Stimulated activated naive CD8-positive, alpha-beta T cell treated with anti-CD3 and anti-CD28 coated beads, Interleukin-15, amount 100 ng/mL, for 72 hours (primary cell): ENCODE measurements around the gene TSEN54.

Experiments
- ATAC-seq: fragments of 150-1000 bp; cut with Tn5 transposase; 2 replicates; pipeline ENCODE4 v1.10.0; 2021; ENCODE audit warnings: mild to moderate bottlenecking, moderate library complexity
- DNase-seq, 2 donors: peaks; one replicate each; pipeline ENCODE4 v3.0.0; 2021 to 2022
- H3K27ac Mint-ChIP-seq, 2 donors: one replicate each; pipeline ENCODE4 v1.8.0; 2022; ENCODE audit warnings: mild to moderate bottlenecking in 2 of 2, mixed read lengths in 2 of 2, moderate library complexity in 2 of 2
- H3K27me3 Mint-ChIP-seq: one replicate; pipeline ENCODE4 v1.8.0; 2022; ENCODE audit warnings: mixed read lengths
- H3K4me1 Mint-ChIP-seq: one replicate; pipeline ENCODE4 v1.8.0; 2022; ENCODE audit warnings: mild to moderate bottlenecking, mixed read lengths
- H3K4me3 Mint-ChIP-seq, 2 donors: one replicate each; pipeline ENCODE4 v1.8.0; 2022; ENCODE audit warnings: mild to moderate bottlenecking in 2 of 2, mixed read lengths in 2 of 2, moderate library complexity in 1 of 2
- H3K9me3 Mint-ChIP-seq, 2 donors: one replicate each; pipeline ENCODE4 v1.8.0; 2022; ENCODE audit warnings: mixed read lengths in 2 of 2

TSEN54 gene

DNA sequence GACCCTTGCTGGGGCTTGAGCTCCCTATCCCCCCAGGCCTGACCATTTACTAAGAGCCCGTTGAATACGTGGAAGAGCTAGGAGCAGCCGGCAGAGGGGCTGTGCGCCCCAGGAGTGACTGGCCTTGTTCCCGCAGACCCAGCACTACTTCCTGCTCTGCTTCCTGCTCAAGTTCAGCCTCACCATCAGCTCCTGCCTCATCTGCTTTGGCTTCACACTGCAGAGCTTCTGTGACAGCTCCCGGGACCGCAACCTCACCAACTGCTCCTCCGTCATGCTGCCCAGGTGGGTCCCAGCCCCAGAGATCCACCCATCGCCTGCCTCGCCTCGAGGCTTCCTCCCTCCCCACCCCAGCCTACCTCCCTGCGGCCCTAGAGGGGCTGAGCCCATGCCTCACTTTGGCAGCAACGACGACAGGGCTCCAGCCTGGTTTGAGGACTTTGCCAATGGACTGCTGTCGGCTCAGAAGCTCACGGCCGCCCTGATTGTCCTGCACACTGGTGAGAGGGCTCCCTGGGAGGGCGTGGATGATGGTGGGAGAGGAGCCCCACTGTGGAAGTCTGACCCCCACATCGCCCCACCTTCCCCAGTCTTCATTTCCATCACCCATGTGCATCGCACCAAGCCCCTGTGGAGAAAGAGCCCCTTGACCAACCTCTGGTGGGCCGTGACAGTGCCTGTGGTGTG, 18.1 kb upstream of the TSEN54 start:
- H3K9me3 Mint-ChIP-seq: no peaks in the 10 kb centered on the region
- DNase-seq (no peak), ATAC-seq (no peak)
- peaks cover 11% of the 10 kb centered on the region for H3K4me1 Mint-ChIP-seq
- no peak overlapping the region for H3K27ac Mint-ChIP-seq
- H3K27me3 Mint-ChIP-seq: no peaks in the 10 kb centered on the region
- H3K4me3 Mint-ChIP-seq: no peak overlapping the region

DNA sequence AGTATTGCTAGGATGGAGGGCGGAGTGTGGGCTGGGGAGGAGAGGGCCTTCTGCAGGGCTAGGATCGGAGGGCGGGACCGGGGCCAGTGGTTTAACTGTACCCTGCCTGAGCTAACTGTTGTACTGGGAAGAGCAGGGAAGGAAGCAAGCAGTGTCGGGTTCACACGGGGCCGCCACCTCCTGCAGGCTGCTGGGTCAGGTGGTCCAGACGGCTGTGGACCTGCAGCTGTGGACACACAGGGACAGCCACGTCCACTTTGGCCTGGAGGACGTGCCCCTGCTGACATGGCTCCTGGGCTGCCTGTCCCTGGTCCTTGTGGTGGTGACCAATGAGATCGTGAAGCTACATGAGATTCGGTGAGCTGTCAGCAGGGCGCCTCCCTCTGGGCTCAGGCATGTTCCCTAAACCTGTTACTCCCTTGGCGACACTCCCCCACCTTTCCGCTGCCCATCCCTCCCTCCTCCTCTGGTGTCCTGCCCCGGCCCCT, 17.6 kb upstream of the TSEN54 start:
- Mint-ChIP-seq H3K27ac (no peak overlapping the region), H3K9me3 (no peaks in the 10 kb centered on the region)
- ATAC-seq: no peak

DNA sequence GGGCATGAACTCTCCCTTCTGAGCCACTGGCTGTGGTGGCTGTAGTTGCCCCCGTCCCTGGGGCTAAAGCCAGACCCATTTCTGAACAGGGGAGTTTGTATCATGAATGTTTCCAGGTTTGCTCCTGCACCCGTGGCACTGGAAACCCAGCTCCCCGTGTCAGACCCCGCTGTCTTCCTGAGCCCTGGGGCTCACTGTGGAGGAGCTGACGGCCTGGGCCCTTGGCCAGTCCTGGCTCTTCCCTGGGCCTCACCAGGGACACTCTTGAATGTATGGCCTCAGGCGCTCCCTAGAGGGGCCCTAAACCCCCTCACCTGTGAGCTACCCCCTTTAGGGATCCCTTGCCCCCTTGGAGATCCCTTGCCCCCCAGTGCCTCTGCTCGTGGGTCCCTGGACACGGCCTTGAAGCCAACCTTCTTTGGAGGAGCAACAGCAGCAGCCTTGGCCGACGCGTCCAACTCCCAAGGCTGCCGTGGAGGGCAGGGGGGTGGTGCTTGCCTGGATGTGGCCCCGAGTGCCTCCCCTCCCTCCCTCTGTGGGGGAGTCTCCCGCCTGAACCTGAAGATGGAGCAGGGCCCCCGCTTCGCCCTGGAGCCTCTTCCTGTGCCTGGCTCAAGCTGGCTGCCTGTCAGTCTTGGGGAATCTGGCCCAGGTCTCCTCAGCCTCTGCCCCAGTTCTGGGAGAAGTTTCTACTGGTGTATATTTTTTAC, 16.9 kb upstream of the TSEN54 start:
- H3K4me1 Mint-ChIP-seq: peaks cover 11% of the 10 kb centered on the region
- DNase-seq (no peak), ATAC-seq (no peak)
- H3K4me3 Mint-ChIP-seq: no peak overlapping the region
- H3K27ac Mint-ChIP-seq: no peak overlapping the region
- H3K27me3 Mint-ChIP-seq: no peaks in the 10 kb centered on the region
- no peaks in the 10 kb centered on the region for H3K9me3 Mint-ChIP-seq

More for the DNA sequence above, 17.6 kb upstream of the TSEN54 start:
- Mint-ChIP-seq H3K4me1 (peaks cover 11% of the 10 kb centered on the region), H3K27me3 (no peaks in the 10 kb centered on the region), H3K4me3 (no peak overlapping the region)
- DNase-seq: no peak

DNA sequence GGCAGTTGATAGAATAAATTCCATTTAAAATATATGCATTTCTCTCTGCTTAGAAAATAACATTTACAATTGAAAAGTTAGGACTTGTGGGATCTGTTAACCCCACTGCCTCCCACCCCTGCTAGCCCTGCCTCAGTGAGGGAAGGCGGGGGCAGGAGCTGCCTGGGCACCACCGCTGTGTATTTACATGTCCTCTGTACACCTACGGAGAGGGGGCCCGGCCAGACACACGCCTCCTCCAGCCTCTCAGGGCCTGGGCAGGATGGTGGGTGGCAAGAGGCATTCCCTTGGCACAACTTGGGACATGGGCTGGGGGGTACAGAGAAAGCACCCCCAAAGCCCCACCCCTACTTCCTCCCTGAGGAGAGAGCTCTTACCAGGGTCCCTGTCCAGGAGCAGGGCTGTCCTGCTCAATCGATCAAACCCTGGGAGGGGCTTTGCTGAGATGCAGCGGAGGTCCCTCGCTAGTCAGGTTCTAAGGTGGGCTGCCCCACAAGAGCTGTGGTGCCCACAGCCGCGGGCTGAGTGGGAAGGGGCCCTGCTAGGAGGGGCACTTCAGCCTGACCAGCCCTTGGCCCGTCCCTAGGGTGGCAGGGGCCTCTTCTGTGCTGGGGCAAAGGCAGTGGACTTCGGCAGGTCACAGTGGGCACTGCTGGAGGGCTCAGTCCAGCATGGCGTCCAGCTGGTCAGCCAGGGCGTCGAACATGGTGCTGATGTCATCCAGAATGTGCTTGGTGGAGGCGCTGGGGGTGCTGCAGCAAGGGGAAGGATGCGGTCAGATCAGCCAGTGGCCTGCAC, 15.7 kb upstream of the TSEN54 start:
- H3K4me3 Mint-ChIP-seq: no peak overlapping the region
- no peaks in the 10 kb centered on the region for H3K9me3 Mint-ChIP-seq
- peaks cover 11% of the 10 kb centered on the region for H3K4me1 Mint-ChIP-seq
- ATAC-seq: no peak
- H3K27me3 Mint-ChIP-seq: no peaks in the 10 kb centered on the region
- DNase-seq: no peak
- H3K27ac Mint-ChIP-seq: peak overlapping the region in 1 of 2 donors; percentile 34

DNA sequence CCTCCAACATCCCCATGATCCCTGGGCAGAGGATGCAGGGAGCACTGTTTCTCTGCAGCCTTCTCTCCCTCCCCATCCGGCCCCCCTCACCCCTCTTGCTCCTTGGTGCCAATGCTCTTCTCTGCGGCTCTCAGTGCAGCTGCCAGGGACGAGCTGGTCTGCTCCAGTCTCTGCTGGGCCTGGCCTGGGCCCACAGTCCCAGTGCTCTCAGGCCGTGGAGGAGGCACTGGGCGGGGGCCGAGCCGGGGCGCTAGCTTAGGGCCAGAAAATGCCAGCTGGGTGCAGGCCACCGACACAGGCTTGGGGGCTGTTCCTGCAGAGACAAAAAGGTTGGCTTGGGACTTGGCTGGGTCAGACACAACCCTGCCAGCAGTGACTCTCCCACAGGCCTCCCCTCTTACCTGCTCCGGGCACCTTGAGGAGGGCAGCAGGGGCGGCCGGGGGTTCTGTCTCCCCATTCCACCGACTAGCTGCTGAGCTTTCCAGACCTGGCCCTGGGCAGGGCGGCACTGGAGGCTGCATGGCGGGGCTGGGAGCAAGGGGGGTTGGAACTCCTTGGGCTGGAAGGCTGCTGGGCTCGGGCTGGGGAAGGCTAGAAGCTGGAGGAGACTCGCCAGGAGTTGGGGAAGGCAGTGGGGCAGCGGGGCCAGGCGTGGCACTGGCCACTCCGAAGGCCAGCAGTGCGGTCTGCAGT, 14.8 kb upstream of the TSEN54 start:
- ATAC-seq: no peak
- H3K4me3 Mint-ChIP-seq: no peak overlapping the region
- no peak for DNase-seq
- H3K27ac Mint-ChIP-seq: no peak overlapping the region
- peaks cover 11% of the 10 kb centered on the region for H3K4me1 Mint-ChIP-seq
- H3K27me3 Mint-ChIP-seq: no peaks in the 10 kb centered on the region
- H3K9me3 Mint-ChIP-seq: no peaks in the 10 kb centered on the region

DNA sequence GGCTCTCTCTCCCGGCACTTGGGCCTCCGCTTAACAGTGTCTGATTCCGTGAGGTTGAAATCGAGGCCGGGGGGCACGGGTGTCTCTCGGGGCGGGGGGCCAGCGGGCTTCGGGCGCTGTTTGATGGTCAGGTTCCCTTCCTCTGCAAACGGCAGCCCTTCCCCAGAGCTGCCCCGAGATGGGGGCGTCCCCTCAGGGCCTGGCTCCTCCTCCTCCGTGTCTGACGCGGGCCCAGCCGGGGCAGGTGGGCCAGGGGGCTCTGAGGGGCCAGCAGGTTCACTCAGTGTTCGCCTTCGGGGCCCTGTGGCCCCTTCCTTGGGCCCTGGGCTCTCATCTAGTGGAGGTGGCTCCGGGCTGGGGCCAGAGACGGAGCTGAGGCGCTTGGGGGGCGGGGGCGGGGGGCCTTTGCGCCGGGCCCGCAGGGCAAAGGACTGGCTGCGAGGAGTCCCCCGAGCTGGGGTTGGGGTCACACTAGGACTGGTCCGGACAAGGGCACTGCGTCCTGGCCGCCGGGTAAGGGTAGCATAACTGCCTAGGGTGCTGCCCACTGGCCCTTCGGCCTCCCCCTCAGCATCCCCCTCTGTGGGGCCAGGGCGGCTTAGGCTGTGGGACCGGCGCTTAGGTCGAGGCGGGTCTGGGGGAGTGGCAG, 14.1 kb upstream of the TSEN54 start:
- Mint-ChIP-seq H3K27me3 (no peaks in the 10 kb centered on the region), H3K9me3 (no peaks in the 10 kb centered on the region), H3K4me3 (no peak overlapping the region), H3K4me1 (peaks cover 11% of the 10 kb centered on the region), H3K27ac (no peak overlapping the region)
- no peak for DNase-seq
- no peak for ATAC-seq

DNA sequence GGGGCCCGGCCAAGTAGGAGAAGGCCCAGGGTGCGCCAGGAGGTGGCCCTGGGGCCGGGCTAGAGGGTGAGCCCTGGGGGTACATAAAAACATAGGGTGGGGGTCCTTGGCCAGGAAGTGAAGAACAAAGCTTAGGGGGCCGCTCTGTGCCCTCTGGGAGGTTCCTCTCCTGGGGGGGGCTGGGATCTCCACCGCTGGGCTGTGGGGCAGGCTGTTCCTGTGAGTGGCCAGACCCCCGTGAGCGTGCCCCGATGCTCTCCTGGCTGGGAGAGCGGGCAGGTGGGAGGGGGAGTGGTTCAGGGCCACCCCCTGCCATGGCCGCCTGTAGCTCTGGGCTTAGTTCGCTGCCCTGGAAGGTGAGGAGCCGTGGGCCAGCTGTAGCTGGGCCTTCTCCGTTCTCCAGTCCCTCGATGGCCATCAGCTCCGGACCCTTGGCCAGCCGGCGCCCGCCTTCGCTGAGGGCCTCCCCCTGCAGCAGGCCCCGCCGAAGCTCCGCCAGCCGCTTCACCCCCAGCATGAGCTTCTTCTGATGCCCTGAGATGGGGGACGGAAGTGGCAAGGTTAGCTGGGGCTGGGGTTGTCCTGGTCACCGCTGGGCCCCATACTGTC, 13.5 kb upstream of the TSEN54 start:
- Mint-ChIP-seq H3K9me3 (no peaks in the 10 kb centered on the region), H3K4me1 (peaks cover 5% of the 10 kb centered on the region), H3K27ac (no peak overlapping the region), H3K4me3 (no peak overlapping the region), H3K27me3 (no peaks in the 10 kb centered on the region)
- DNase-seq: no peak
- no peak for ATAC-seq

DNA sequence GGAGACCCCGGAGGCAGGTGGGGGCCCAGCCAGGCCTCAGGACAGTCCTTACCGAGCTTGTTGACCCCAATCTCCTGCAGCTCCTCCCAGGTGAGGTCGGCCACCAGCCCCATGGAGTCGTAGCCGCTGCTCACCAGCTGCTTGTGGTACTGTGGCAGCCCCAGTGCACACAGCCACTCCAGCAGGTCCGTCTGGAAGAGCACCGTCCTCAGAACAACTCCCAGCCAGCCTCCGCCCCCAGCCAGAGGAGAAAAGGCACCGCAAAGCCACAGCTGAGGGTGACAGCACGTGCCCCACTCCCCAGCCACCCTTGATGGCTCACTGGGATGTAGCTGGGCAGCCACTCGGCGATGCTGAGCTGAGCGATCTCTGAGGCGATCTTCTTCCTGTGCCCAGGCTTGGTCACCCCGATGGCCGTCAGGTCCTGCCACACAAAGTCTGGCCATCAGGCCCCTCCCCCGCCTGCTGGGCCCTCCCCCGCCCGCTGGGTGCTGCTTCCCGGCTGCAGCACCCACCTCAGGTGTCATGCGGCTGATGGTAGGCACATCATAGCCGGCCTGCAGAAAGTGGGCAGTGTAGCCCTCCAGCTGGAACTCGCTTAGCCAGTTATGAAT, 12.9 kb upstream of the TSEN54 start:
- Mint-ChIP-seq H3K4me3 (no peak overlapping the region), H3K9me3 (no peaks in the 10 kb centered on the region), H3K4me1 (no peaks in the 10 kb centered on the region), H3K27me3 (no peaks in the 10 kb centered on the region), H3K27ac (peak overlapping the region in 1 of 2 donors; percentile 59)
- DNase-seq: no peak
- ATAC-seq: no peak

DNA sequence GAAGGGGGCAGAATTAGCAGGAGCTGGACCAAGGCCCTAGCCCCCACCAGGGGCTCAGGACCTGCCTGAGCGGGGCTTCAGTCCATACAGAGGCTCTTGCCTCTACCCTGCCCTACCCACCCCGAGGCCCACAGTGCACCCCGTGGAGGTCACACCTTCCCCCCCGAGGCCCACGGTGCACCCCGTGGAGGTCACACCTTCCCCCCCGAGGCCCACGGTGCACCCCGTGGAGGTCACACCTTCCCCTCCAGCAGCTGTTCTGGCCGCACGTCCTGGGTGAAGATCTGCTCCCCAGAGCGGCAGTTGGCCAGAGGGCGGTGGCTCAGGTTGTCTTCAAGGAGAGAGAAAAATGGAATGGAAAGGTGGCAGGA, 12.4 kb upstream of the TSEN54 start:
- DNase-seq (no peak), ATAC-seq (peak; percentile 38)
- Mint-ChIP-seq H3K4me1 (no peaks in the 10 kb centered on the region), H3K27ac (no peak overlapping the region), H3K4me3 (no peak overlapping the region), H3K27me3 (no peaks in the 10 kb centered on the region), H3K9me3 (no peaks in the 10 kb centered on the region)

DNA sequence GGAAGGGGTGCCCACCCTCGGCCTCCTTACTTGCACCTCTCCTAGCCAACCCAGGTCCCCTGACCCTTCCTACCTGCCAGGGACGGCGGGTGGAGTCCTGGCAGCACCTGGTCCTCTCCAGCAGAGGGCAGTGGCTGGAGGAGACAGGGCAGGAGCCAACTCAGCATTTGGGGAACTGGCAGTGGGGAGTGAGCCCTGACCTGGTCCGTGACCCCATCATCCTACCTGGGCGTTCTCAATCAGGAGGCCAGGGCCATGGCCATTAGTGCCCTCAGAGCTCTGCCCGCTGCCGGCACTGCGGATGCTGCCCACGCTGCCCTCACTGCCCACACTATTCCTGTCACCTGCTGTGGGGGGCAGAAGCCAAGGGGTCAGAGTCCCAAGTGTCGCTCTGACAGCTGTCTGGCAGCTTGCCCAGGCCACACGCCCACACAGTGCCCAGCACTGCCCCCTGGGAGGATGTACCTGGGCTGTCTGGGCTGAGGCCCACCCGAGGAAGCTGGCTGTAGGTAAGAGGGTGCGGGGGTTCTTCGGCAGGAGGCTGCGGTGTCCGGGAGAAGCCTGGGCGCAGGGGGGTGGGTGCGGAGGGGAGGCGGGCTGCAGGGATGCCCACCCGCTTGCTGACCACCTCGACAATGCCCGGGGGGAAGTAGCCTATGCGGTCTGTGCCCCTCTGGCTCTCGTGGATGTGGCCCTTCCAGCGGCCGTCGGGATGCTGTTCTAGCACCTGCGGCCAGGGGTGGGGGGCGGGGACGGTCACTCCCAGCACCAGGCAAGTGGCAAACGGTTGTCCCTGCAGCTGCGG, 11.8 kb upstream of the TSEN54 start:
- Mint-ChIP-seq H3K9me3 (no peaks in the 10 kb centered on the region), H3K27ac (no peak overlapping the region), H3K4me1 (no peaks in the 10 kb centered on the region), H3K27me3 (no peaks in the 10 kb centered on the region), H3K4me3 (no peak overlapping the region)
- ATAC-seq (peak; percentile 65), DNase-seq (peak; percentile 42 to 46)

DNA sequence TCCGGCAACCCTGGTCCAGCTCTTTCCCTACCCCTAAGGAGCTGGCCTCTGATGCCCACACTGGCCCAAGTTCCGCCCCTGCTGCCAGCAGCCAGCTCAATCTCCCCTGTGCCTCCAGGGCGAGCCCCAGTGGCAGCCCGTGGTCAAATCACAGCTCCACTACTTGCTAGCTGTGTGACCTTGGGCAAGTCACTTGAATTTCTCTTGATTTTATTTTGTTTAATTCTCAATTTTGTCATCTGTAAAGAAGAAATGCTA, 11.2 kb upstream of the TSEN54 start:
- no peaks in the 10 kb centered on the region for H3K4me1 Mint-ChIP-seq
- no peaks in the 10 kb centered on the region for H3K27me3 Mint-ChIP-seq
- H3K4me3 Mint-ChIP-seq: no peak overlapping the region
- H3K9me3 Mint-ChIP-seq: no peaks in the 10 kb centered on the region
- DNase-seq (no peak), ATAC-seq (no peak)
- H3K27ac Mint-ChIP-seq: no peak overlapping the region

DNA sequence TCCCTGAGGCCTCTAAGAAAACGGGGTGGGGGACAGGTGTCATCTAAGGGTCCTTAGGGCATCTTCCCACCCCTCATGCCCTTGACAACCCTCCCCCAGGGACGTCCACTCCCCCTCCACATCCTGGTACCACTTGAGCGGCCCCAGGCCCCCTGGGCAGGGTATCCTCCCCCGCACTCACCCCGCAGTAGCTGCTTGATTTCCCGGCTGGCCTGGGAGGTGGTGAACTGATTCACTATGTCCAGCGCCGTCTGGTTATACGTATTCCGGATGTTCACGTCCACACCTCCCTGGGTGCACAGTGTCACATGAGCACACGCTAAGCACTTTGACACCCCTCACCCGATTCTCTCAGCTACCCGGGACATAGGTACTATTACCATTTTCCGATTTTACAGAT, 10.7 kb upstream of the TSEN54 start:
- Mint-ChIP-seq H3K4me1 (no peaks in the 10 kb centered on the region), H3K27me3 (no peaks in the 10 kb centered on the region), H3K9me3 (no peaks in the 10 kb centered on the region), H3K4me3 (no peak overlapping the region), H3K27ac (no peak overlapping the region)
- DNase-seq (no peak), ATAC-seq (no peak)

DNA sequence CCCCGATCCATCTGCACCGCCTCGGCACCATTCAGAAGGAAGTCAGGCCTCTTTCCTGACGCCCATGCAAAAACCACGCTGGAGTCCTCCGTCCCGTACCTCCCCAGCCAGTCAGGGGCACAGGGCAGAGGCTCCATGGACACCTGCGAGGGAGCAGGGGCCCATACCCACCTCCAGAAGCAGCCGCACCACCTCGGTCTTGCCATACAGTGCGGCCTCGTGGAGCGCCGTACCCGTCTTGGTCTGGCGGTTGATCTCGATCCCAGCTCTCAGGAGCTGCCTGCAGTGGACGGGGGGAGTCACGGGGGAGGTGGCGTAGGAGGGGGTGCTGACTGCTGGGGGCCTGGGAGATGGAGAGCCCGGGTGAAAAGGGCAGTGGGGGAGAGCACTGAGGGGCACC, 10.2 kb upstream of the TSEN54 start:
- Mint-ChIP-seq H3K9me3 (no peaks in the 10 kb centered on the region), H3K4me1 (no peaks in the 10 kb centered on the region), H3K4me3 (no peak overlapping the region), H3K27ac (no peak overlapping the region), H3K27me3 (no peaks in the 10 kb centered on the region)
- ATAC-seq: no peak
- DNase-seq: no peak

DNA sequence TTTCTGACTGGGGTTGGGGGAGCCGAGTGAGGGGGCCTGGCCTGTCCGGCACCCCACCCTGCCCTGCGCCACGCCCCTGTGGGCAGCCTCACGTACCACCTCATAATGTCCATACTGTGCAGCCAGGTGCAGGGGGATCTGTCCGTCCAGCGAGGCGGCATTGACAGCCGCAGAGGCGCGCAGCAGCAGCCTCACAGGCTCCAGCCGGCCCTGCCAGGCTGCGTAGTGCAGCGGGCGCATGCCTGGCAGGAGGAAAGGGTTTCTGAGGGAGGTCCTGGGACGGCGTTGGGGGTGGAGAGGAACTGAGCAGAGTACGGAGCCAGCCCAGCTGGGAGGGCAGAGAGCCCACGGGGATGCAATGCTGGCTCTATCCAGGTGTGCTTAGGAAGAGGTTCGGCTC, 9.4 kb upstream of the TSEN54 start:
- ATAC-seq: no peak
- no peak for DNase-seq
- Mint-ChIP-seq H3K27ac (peak overlapping the region in 1 of 2 donors; percentile 79), H3K27me3 (no peaks in the 10 kb centered on the region), H3K4me3 (no peak overlapping the region), H3K9me3 (no peaks in the 10 kb centered on the region), H3K4me1 (no peaks in the 10 kb centered on the region)
